Mesendoderm (in vitro differentiated cells): ENCODE data around the gene BICRAL.

Source experiments
- DNase-seq: peaks from one replicate; pipeline ENCODE4 v3.0.0; 2013
- H2AK5ac ChIP-seq: 2 replicates; pipeline ENCODE4 v1.6.1; 2013; ENCODE audit warnings: low read length, inconsistent platforms
- H2BK120ac ChIP-seq: 2 replicates; pipeline ENCODE4 v1.6.1; 2013; ENCODE audit warnings: low read depth, mild to moderate bottlenecking, low read length, moderate library complexity, mixed read lengths
- H2BK15ac ChIP-seq: replicated peaks from 2 replicates; pipeline ENCODE4 v1.6.1; 2013; ENCODE audit warnings: low read depth, mild to moderate bottlenecking, moderate library complexity
- H2BK5ac ChIP-seq: 2 replicates; pipeline ENCODE4 v1.6.1; 2013; ENCODE audit warnings: low read length, inconsistent platforms
- H3K18ac ChIP-seq: 2 replicates; pipeline ENCODE4 v1.6.1; 2013; ENCODE audit warnings: mild to moderate bottlenecking, low read length, mixed read lengths
- H3K23ac ChIP-seq: one replicate; pipeline ENCODE4 v1.6.1; 2013; ENCODE audit warnings: low read length
- H3K27ac ChIP-seq: 2 replicates; pipeline ENCODE4 v1.5.1; 2013; ENCODE audit warnings: low read depth, mild to moderate bottlenecking, inconsistent platforms, low read length, moderate library complexity
- H3K27me3 ChIP-seq: 2 replicates; pipeline ENCODE4 v1.6.1; 2013; ENCODE audit warnings: low read length, control low read depth, mild to moderate bottlenecking, inconsistent platforms; ENCODE audit not compliant: insufficient read depth, poor library complexity
- H3K36me3 ChIP-seq: 2 replicates; pipeline ENCODE4 v1.6.1; 2013; ENCODE audit warnings: low read length, inconsistent platforms; ENCODE audit not compliant: control insufficient read depth, insufficient read depth
- H3K4ac ChIP-seq: one replicate; pipeline ENCODE4 v1.6.1; 2013; ENCODE audit warnings: low read depth, mild to moderate bottlenecking, low read length, moderate library complexity
- H3K4me1 ChIP-seq: 2 replicates; pipeline ENCODE4 v1.6.1; 2013; ENCODE audit warnings: low read depth, low read length, inconsistent platforms; ENCODE audit not compliant: control insufficient read depth
- H3K4me2 ChIP-seq: 2 replicates; pipeline ENCODE4 v1.6.1; 2013; ENCODE audit warnings: low read length
- H3K4me3 ChIP-seq: 2 replicates; pipeline ENCODE4 v1.5.1; 2013; ENCODE audit warnings: mild to moderate bottlenecking, low read length
- H3K56ac ChIP-seq: one replicate; pipeline ENCODE4 v1.6.1; 2013; ENCODE audit warnings: low read length
- H3K79me1 ChIP-seq: 2 replicates; pipeline ENCODE4 v1.6.1; 2013; ENCODE audit warnings: low read length, inconsistent platforms
- H3K79me2 ChIP-seq: 2 replicates; pipeline ENCODE4 v1.6.1; 2013; ENCODE audit warnings: mild to moderate bottlenecking, low read length; ENCODE audit not compliant: control insufficient read depth, insufficient read depth
- H3K9ac ChIP-seq: 2 replicates; pipeline ENCODE4 v1.6.1; 2013; ENCODE audit warnings: low read length, inconsistent platforms
- H4K5ac ChIP-seq: one replicate; pipeline ENCODE4 v1.6.1; 2013; ENCODE audit warnings: low read length
- H4K8ac ChIP-seq: one replicate; pipeline ENCODE4 v1.6.1; 2013; ENCODE audit warnings: low read depth, mild to moderate bottlenecking, control low read depth, low read length, moderate library complexity
- WGBS: extraction: QIAGEN DNeasy Blood & Tissue Kit; methylation state at CpG from one replicate; pipeline ENCODE4 v1.1.7; 2013; ENCODE audit warnings: low lambda C conversion rate, missing lambda C conversion rate; ENCODE audit not compliant: insufficient coverage; ENCODE audit errors: extremely low coverage; 5-methylcytosine and 5-hydroxymethylcytosine counted together

The BICRAL gene

DNA sequence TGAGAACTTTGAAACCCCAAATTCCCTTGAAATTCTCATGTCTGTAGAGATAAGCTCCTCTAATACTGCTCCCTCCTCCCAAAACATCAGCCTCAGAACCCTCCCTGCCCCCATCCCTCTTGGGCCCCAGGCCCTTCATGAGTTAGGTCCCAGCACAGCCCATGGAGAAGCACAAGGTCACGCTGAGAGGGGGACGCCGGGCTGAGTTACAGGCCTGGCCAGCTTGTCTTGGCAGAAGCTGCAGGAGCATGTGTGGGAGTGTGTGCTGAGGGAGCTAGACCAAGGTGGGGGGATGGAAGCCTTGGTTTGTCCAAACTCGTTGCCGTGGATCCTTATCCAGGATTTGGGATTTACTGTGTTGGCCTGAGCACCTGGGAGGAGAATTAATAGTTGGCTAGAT is 125.5 kb downstream of the BICRAL start:
- H2BK15ac ChIP-seq, result no peak overlapping the region
- no peak overlapping the region for H3K27ac ChIP-seq
- H2BK5ac ChIP-seq, result no peak overlapping the region
- no CpG with 5 or more reads among the region's 5 CpGs for WGBS
- H3K4me1 ChIP-seq, result no peaks in the 10 kb centered on the region
- H3K56ac ChIP-seq, result peak overlapping the region; percentile 22
- H3K4me2 ChIP-seq, result no peak overlapping the region
- H3K79me1 ChIP-seq, result no peaks in the 10 kb centered on the region
- H3K36me3 ChIP-seq, result no peaks in the 10 kb centered on the region
- H3K27me3 ChIP-seq, result no peaks in the 10 kb centered on the region
- no peak overlapping the region for H4K5ac ChIP-seq
- H3K9ac ChIP-seq, result no peak overlapping the region
- no peak overlapping the region for H2AK5ac ChIP-seq
- no peak overlapping the region for H4K8ac ChIP-seq
- H3K4me3 ChIP-seq, result no peak overlapping the region
- H2BK120ac ChIP-seq, result no peak overlapping the region
- H3K23ac ChIP-seq, result no peak overlapping the region
- H3K4ac ChIP-seq, result no peak overlapping the region
- no peak for DNase-seq
- H3K79me2 ChIP-seq, result no peaks in the 10 kb centered on the region
- H3K18ac ChIP-seq, result no peak overlapping the region

- no peak overlapping the region for H3K4me3 ChIP-seq
- no peak overlapping the region for H3K4me2 ChIP-seq
- no peak overlapping the region for H2BK5ac ChIP-seq
- no peak overlapping the region for H3K9ac ChIP-seq
- no CpG with 5 or more reads among the region's 10 CpGs for WGBS
- H3K27ac ChIP-seq, result no peak overlapping the region
- H4K5ac ChIP-seq, result no peak overlapping the region
- no peaks in the 10 kb centered on the region for H3K4me1 ChIP-seq
- no peaks in the 10 kb centered on the region for H3K79me1 ChIP-seq
- H3K36me3 ChIP-seq, result no peaks in the 10 kb centered on the region
- DNase-seq, result no peak
- H3K56ac ChIP-seq, result no peak overlapping the region
- H2BK120ac ChIP-seq, result no peak overlapping the region
- no peak overlapping the region for H2BK15ac ChIP-seq
- H3K27me3 ChIP-seq, result no peaks in the 10 kb centered on the region
- H3K79me2 ChIP-seq, result no peaks in the 10 kb centered on the region
- no peak overlapping the region for H2AK5ac ChIP-seq
- H3K23ac ChIP-seq, result no peak overlapping the region
- no peak overlapping the region for H4K8ac ChIP-seq
- no peak overlapping the region for H3K4ac ChIP-seq
- no peak overlapping the region for H3K18ac ChIP-seq
These were observed 128.0 kb downstream of the BICRAL start for GRCh38 chr6:42909835-42910234.

GRCh38 chr6:42911171-42912021 is 129.5 kb downstream of the BICRAL start:
- DNase-seq, result peak; percentile 93
- no peaks in the 10 kb centered on the region for H3K36me3 ChIP-seq
- H4K8ac ChIP-seq, result no peak overlapping the region
- peak overlapping the region; percentile 97 for H3K4me2 ChIP-seq
- peak overlapping the region; percentile 37 for H3K27ac ChIP-seq
- peak overlapping the region; percentile 72 for H3K4ac ChIP-seq
- no peaks in the 10 kb centered on the region for H3K27me3 ChIP-seq
- H3K23ac ChIP-seq, result peak overlapping the region; percentile 80
- H2BK120ac ChIP-seq, result no peak overlapping the region
- no peaks in the 10 kb centered on the region for H3K79me2 ChIP-seq
- H3K18ac ChIP-seq, result peak overlapping the region; percentile 7
- WGBS, result no CpG with 5 or more reads among the region's 49 CpGs
- H2AK5ac ChIP-seq, result no peak overlapping the region
- no peaks in the 10 kb centered on the region for H3K79me1 ChIP-seq
- H2BK5ac ChIP-seq, result peak overlapping the region; percentile 82
- no peaks in the 10 kb centered on the region for H3K4me1 ChIP-seq
- H2BK15ac ChIP-seq, result no peak overlapping the region
- H3K9ac ChIP-seq, result peak overlapping the region; percentile 90
- H3K56ac ChIP-seq, result peak overlapping the region; percentile 95
- peak overlapping the region; percentile 66 for H3K4me3 ChIP-seq
- peak overlapping the region; percentile 71 for H4K5ac ChIP-seq

DNA sequence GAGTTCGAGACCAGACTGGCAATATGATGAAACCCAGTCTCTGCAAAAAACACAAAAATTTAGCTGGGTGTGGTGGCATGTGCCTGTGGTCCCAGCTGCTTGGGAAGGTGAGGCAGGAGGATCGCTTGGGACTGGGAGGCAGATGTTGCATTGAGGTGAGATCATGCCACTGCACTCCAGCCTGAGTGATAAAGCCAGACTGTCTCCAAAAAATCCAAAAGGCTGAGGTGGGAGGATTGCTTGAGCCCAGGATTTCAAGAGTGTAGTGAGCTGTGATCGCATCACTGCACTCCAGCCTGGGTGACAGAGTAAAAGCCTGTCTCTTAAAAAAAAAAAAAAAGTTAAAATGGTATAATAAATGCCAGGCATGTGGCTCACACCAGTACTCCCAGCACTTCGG is 132.7 kb downstream of the BICRAL start:
- Histone ChIP-seq H3K4me2 (no peak overlapping the region), H3K27ac (no peak overlapping the region), H3K9ac (no peak overlapping the region), H3K56ac (no peak overlapping the region), H3K4me1 (no peaks in the 10 kb centered on the region), H3K79me1 (no peaks in the 10 kb centered on the region), H3K79me2 (no peaks in the 10 kb centered on the region), H3K18ac (no peak overlapping the region), H2AK5ac (no peak overlapping the region), H3K36me3 (no peaks in the 10 kb centered on the region), H4K8ac (no peak overlapping the region), H2BK5ac (no peak overlapping the region), H3K4me3 (no peak overlapping the region), H3K4ac (no peak overlapping the region), H2BK120ac (no peak overlapping the region), H3K27me3 (no peaks in the 10 kb centered on the region), H2BK15ac (no peak overlapping the region), H4K5ac (no peak overlapping the region), H3K23ac (no peak overlapping the region)
- WGBS, result no CpG with 5 or more reads among the region's 4 CpGs
- DNase-seq, result no peak

DNA sequence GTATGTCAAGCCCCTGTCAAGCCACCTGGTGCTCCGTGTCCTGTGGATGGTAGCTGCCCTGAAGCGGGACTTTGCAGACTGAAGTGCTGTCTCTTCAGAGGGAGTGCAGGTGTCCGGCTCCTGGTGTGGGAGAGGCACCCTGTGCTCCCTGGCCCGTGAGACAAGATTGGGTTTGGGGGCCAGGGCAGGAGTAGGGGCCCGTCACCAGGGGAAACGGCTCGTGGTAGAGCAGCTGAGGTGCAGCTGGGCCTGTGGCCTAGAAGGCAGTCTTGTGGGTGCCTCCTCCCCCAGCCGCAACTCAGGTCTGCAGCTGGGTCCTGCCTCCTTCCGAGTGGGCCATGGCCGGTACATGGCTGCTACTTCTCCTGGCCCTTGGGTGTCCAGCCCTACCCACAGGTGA is 133.9 kb downstream of the BICRAL start, which contains the start of gene PTCRA:
Gene PTCRA (plus strand): TSS at position 322 of the 400 bp plus-strand sequence. CDS start 17 bp downstream, at position 339.
- Histone ChIP-seq H3K79me2 (no peaks in the 10 kb centered on the region), H3K56ac (no peak within 1 kb of the TSS), H4K5ac (no peak within 1 kb of the TSS), H2BK5ac (no peak within 1 kb of the TSS), H3K4me2 (no peak within 1 kb of the TSS), H3K4ac (no peak within 1 kb of the TSS), H3K18ac (no peak within 1 kb of the TSS), H3K36me3 (no peaks in the 10 kb centered on the region), H2BK15ac (no peak within 1 kb of the TSS), H3K9ac (no peak within 1 kb of the TSS), H3K79me1 (no peaks in the 10 kb centered on the region), H3K4me1 (no peaks in the 10 kb centered on the region), H3K23ac (no peak within 1 kb of the TSS), H4K8ac (no peak within 1 kb of the TSS), H3K27ac (no peak within 1 kb of the TSS), H2AK5ac (no peak within 1 kb of the TSS), H2BK120ac (no peak within 1 kb of the TSS), H3K27me3 (no peaks in the 10 kb centered on the region), H3K4me3 (no peak within 1 kb of the TSS)
- DNase-seq, result no peak
- WGBS, result no CpG with 5 or more reads among the region's 10 CpGs
